K562 (cell line): ENCODE results near the gene PRKD1. TPM values are rescaled to one million over a fixed set of nuclear protein-coding genes. Genes with fewer than 3 reads are reported as not detected.

ENCODE experiments used
- ATAC-seq: fragments of 200-7000 bp; cut with Tn5 transposase; 3 replicates; pipeline ENCODE4 v1.9.1; 2020; ENCODE audit warnings: moderate library complexity
- BruUV-seq: library from RNA; stranded (reverse); fragments of 400-500 nt; replicated peaks from 2 replicates; lab custom pipeline; 2021; lab: Mats Ljungman, UMichigan
- CTCF ChIA-PET: fragments of 300-600 bp; formaldehyde crosslinking; extraction: SDS; loops from one replicate; lab custom pipeline; 2021; ENCODE audit warnings: low intra/inter-chr PET ratio; lab: Yijun Ruan, JAX
- POLR2A ChIA-PET: fragments of 300-600, 350-650 bp; sonication (Branson Sonifier 250); formaldehyde crosslinking; extraction: SDS; loops from one replicate; lab custom pipeline; 2021; ENCODE audit warnings: antibody characterized with exemption, inconsistent platforms; lab: Yijun Ruan, JAX
- DNase-seq, 4 experiments: peaks; one replicate each; pipeline versions ENCODE4 v3.0.0 to v3.0.0-alpha.2; 2011 to 2018; ENCODE audit warnings: low spot score in 3 of 4, mixed read lengths in 3 of 4; ENCODE audit errors: extremely low read depth in 1 of 4
- FAIRE-seq: peaks from 2 replicates; lab custom pipeline; 2011; peaks lifted over from hg19 to GRCh38; lab: Jason Lieb, UNC
- H2AFZ ChIP-seq: 2 replicates; pipeline ENCODE4 v1.6.0; 2011; ENCODE audit warnings: low read depth, low read length, control low read depth, inconsistent platforms
- H3K27ac ChIP-seq: fragments of 200-600 bp; 3 replicates; pipeline ENCODE4 v1.8.0; 2011; ENCODE audit warnings: low read depth, mild to moderate bottlenecking, control low read depth, inconsistent platforms, low read length, moderate library complexity, mixed read lengths; ENCODE audit errors: extremely low read depth
- H3K27me3 ChIP-seq, 2 experiments: fragments of 300-600 bp in 1 of 2; 2 replicates in 1 of 2; 3 replicates in 1 of 2; pipeline versions ENCODE4 v1.6.0 to v1.8.0; 2011; ENCODE audit warnings: inconsistent platforms in 2 of 2, low read length in 2 of 2, mild to moderate bottlenecking in 1 of 2, mixed read lengths in 1 of 2, moderate library complexity in 1 of 2; ENCODE audit not compliant: control insufficient read depth in 2 of 2, insufficient read depth in 2 of 2
- H3K36me3 ChIP-seq: fragments of 300-600 bp; 3 replicates; pipeline ENCODE4 v1.8.0; 2011; ENCODE audit warnings: mild to moderate bottlenecking, low read length, inconsistent platforms; ENCODE audit not compliant: control insufficient read depth, insufficient read depth
- H3K4me1 ChIP-seq, 2 experiments: fragments of 200-600 bp in 1 of 2; replicated peaks in 1 of 2; 2 replicates in 1 of 2; 3 replicates in 1 of 2; pipeline versions ENCODE4 v1.5.1 to v1.8.0; 2011; ENCODE audit warnings: inconsistent platforms in 2 of 2, low read length in 2 of 2, mild to moderate bottlenecking in 1 of 2, mixed read lengths in 1 of 2, moderate library complexity in 1 of 2; ENCODE audit not compliant: control insufficient read depth in 2 of 2, insufficient read depth in 2 of 2
- H3K4me2 ChIP-seq: 2 replicates; pipeline ENCODE4 v1.6.1; 2011; ENCODE audit warnings: low read length, control low read depth, inconsistent platforms, mixed read lengths; ENCODE audit not compliant: insufficient read depth
- H3K4me3 ChIP-seq: fragments of 200-600 bp; sonication (generic), shearing (Covaris generic); 2 replicates; pipeline ENCODE4 v1.5.1; 2016; ENCODE audit warnings: control low read depth, inconsistent platforms
- H3K79me2 ChIP-seq: fragments of 200-600 bp; 3 replicates; pipeline ENCODE4 v1.8.0; 2011; ENCODE audit warnings: low read length, inconsistent platforms; ENCODE audit not compliant: control insufficient read depth, insufficient read depth
- H3K9ac ChIP-seq, 2 experiments: 2 replicates each; pipeline versions ENCODE4 v1.6.0 to v1.6.1; 2011; ENCODE audit warnings: low read depth in 2 of 2, low read length in 2 of 2, control low read depth in 1 of 2, inconsistent platforms in 1 of 2, mild to moderate bottlenecking in 1 of 2, mixed read lengths in 1 of 2; ENCODE audit not compliant: insufficient read depth in 1 of 2
- H3K9me1 ChIP-seq: one replicate; pipeline ENCODE4 v1.6.0; 2011; ENCODE audit warnings: inconsistent platforms, mild to moderate bottlenecking, low read length, moderate library complexity; ENCODE audit not compliant: control insufficient read depth, insufficient read depth
- H3K9me3 ChIP-seq: replicated peaks from 2 replicates; pipeline ENCODE4 v1.5.1; 2011; ENCODE audit warnings: low read depth, low read length, inconsistent platforms; ENCODE audit not compliant: control insufficient read depth, insufficient read depth
- H4K20me1 ChIP-seq: replicated peaks from 2 replicates; pipeline ENCODE4 v1.6.1; 2011; ENCODE audit warnings: low read length, inconsistent platforms, mixed read lengths; ENCODE audit not compliant: control insufficient read depth, insufficient read depth
- CBFA2T3 ChIP-seq: fragments of 450-650 bp; IDR thresholded peaks from 2 replicates; pipeline ENCODE4 v1.6.1; 2017
- MEIS2 ChIP-seq: fragments of 450-650 bp; IDR thresholded peaks from 2 replicates; pipeline ENCODE4 v1.6.1; 2014; ENCODE audit warnings: mild to moderate bottlenecking; ENCODE audit not compliant: partially characterized antibody
- SP1 ChIP-seq: sonication (generic); formaldehyde crosslinking; IDR thresholded peaks from 2 replicates; pipeline ENCODE4 v1.8.1; 2022; ENCODE audit warnings: mild to moderate bottlenecking, missing genetic modification reagents
- ZNF124 ChIP-seq: sonication (generic); formaldehyde crosslinking; IDR thresholded peaks from 2 replicates; pipeline ENCODE4 v1.8.1; 2022; ENCODE audit warnings: missing genetic modification reagents
- ZNF23 ChIP-seq: fragments of 250-450 bp; sonication (Bioruptor Pico); IDR thresholded peaks from 2 replicates; pipeline ENCODE4 v1.4.0; 2020; ENCODE audit warnings: mild to moderate bottlenecking
- ZNF436 ChIP-seq: fragments of 250-450, 450-650 bp; sonication (Bioruptor Pico); formaldehyde crosslinking; IDR thresholded peaks from 2 replicates; pipeline ENCODE4 v1.7.0; 2020; ENCODE audit warnings: mild to moderate bottlenecking
- ZNF445 ChIP-seq: fragments of 250-450 bp; sonication (Bioruptor Pico); IDR thresholded peaks from 2 replicates; pipeline ENCODE4 v1.4.0; 2020; ENCODE audit warnings: low read depth, mild to moderate bottlenecking, moderate library complexity
- WGBS: fragments of 100-300 bp; shearing (Covaris generic); methylation state at CpG from one replicate; pipeline ENCODE4 v1.1.6; 2016; ENCODE audit warnings: low coverage, mixed read lengths; ENCODE audit not compliant: insufficient coverage; ENCODE audit errors: missing lambda C conversion rate; 5-methylcytosine and 5-hydroxymethylcytosine counted together
- in situ Hi-C: fragments of 300-500 bp; cut with MboI; formaldehyde crosslinking; loops from 4 replicates; pipeline ENCODE4 v1.15.0; 2018; ENCODE audit warnings: inconsistent platforms, mixed read lengths
- intact Hi-C: fragments of 100-400 bp; cut with micrococcal nuclease; formaldehyde crosslinking; loops from 2 replicates; pipeline ENCODE4 v1.14.2; 2022
- polyA plus RNA-seq, 8 experiments: library from polyadenylated mRNA; depleted of rRNA in 4 of 8; stranded (reverse) in 5 of 8; unstranded in 3 of 8; fragments of >200 nt; fragmentation: Nextera tagmentation in 2 of 8; fragmentation: Illumina TruSeq in 1 of 8; extraction: Ambion mirVana in 2 of 8; extraction: Trizol in 1 of 8; gene quantifications; 2 replicates each; pipeline versions ENCODE4 v1.2.1 to v1.2.3, GENCODE V29; 2011 to 2014; ENCODE audit warnings: inconsistent platforms in 1 of 8, missing spikeins in 1 of 8
- total RNA-seq, 7 experiments: library from RNA; depleted of rRNA in 6 of 7; stranded (reverse); fragments of >200 nt in 6 of 7; fragmentation: Illumina TruSeq in 2 of 7; extraction: Trizol in 2 of 7; gene quantifications; 2 replicates each; pipeline versions ENCODE4 v1.2.1 to v1.2.3, GENCODE V29; 2011 to 2021; ENCODE audit warnings: low replicate concordance in 1 of 7
- TF ChIP-seq, protein P1 (sequence below): sonication (generic); formaldehyde crosslinking; IDR thresholded peaks from 2 replicates; pipeline ENCODE4 v1.8.0; 2022; ENCODE audit warnings: missing genetic modification reagents, mild to moderate bottlenecking, borderline replicate concordance
- TF ChIP-seq, protein P2 (sequence below): fragments of 200-400 bp; formaldehyde crosslinking; IDR thresholded peaks from 2 replicates; pipeline ENCODE4 v1.6.1; 2017; ENCODE audit warnings: mild to moderate bottlenecking, low read depth, low read length, moderate library complexity
- TF ChIP-seq, protein P3 (sequence below): fragments of 450-650 bp; formaldehyde crosslinking; IDR thresholded peaks from 2 replicates; pipeline ENCODE4 v1.4.0; 2022; ENCODE audit warnings: missing genetic modification characterization

The PRKD1 gene
- total and polyA plus RNA-seq, 9 of the 15 experiments (the other 6 are each of a cell fraction or from before 2014, with no cell fraction given), result 0.04 to 0.25 (median 0.13) TPM; not detected in 1

DNA sequence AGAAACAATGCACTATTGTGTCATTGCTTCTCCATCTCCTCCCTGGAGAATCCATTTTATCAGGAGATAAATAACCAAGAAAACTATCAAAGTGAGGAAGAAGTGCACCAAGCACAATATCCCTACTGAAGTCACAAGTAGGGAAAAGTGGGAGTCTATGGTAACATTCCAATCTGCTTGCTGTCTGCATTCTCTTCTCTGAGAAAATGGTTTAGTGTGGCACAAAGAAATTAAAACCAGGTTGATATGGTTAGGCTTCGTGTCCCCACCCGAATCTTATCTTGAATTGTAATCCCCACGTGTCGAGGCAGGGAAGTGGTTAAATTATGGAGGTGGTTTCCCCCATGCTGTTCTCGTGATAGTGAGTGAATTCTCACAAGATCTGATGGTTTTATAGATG, 209.7 kb downstream of the PRKD1 start:
- TF ChIP-seq, protein P1, sequence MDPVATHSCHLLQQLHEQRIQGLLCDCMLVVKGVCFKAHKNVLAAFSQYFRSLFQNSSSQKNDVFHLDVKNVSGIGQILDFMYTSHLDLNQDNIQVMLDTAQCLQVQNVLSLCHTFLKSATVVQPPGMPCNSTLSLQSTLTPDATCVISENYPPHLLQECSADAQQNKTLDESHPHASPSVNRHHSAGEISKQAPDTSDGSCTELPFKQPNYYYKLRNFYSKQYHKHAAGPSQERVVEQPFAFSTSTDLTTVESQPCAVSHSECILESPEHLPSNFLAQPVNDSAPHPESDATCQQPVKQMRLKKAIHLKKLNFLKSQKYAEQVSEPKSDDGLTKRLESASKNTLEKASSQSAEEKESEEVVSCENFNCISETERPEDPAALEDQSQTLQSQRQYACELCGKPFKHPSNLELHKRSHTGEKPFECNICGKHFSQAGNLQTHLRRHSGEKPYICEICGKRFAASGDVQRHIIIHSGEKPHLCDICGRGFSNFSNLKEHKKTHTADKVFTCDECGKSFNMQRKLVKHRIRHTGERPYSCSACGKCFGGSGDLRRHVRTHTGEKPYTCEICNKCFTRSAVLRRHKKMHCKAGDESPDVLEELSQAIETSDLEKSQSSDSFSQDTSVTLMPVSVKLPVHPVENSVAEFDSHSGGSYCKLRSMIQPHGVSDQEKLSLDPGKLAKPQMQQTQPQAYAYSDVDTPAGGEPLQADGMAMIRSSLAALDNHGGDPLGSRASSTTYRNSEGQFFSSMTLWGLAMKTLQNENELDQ (CRISPR knock-in tag), result no peak
- TF ChIP-seq ZNF124 (no peak), CBFA2T3 (no peak), ZNF23 (CRISPR knock-in tag) (no peak), SP1 (CRISPR knock-in tag) (no peak), ZNF436 (CRISPR knock-in tag) (no peak), MEIS2 (no peak), ZNF445 (CRISPR knock-in tag) (no peak)
- TF ChIP-seq, protein P2, sequence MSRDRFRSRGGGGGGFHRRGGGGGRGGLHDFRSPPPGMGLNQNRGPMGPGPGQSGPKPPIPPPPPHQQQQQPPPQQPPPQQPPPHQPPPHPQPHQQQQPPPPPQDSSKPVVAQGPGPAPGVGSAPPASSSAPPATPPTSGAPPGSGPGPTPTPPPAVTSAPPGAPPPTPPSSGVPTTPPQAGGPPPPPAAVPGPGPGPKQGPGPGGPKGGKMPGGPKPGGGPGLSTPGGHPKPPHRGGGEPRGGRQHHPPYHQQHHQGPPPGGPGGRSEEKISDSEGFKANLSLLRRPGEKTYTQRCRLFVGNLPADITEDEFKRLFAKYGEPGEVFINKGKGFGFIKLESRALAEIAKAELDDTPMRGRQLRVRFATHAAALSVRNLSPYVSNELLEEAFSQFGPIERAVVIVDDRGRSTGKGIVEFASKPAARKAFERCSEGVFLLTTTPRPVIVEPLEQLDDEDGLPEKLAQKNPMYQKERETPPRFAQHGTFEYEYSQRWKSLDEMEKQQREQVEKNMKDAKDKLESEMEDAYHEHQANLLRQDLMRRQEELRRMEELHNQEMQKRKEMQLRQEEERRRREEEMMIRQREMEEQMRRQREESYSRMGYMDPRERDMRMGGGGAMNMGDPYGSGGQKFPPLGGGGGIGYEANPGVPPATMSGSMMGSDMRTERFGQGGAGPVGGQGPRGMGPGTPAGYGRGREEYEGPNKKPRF, result no peak
- TF ChIP-seq, protein P3, sequence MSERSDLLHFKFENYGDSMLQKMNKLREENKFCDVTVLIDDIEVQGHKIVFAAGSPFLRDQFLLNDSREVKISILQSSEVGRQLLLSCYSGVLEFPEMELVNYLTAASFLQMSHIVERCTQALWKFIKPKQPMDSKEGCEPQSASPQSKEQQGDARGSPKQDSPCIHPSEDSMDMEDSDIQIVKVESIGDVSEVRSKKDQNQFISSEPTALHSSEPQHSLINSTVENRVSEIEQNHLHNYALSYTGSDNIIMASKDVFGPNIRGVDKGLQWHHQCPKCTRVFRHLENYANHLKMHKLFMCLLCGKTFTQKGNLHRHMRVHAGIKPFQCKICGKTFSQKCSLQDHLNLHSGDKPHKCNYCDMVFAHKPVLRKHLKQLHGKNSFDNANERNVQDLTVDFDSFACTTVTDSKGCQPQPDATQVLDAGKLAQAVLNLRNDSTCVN, result no peak
- CTCF ChIA-PET, result no interaction called here
- DNase-seq, result no peak
- Histone ChIP-seq H3K4me1 (no peaks in the 10 kb centered on the region), H3K9ac (no peak overlapping the region), H3K27ac (no peak overlapping the region), H3K36me3 (no peaks in the 10 kb centered on the region), H3K4me3 (no peak overlapping the region), H3K79me2 (no peaks in the 10 kb centered on the region), H4K20me1 (no peaks in the 10 kb centered on the region), H3K27me3 (no peaks in the 10 kb centered on the region), H3K4me2 (no peak overlapping the region), H3K9me3 (no peaks in the 10 kb centered on the region), H3K9me1 (no peaks in the 10 kb centered on the region), H2AFZ (no peak overlapping the region)
- no peak for FAIRE-seq
- POLR2A ChIA-PET, result no interaction called here
- BruUV-seq, result no TSS peak
- WGBS, result 0% methylated on average over 5 of the region's 5 CpGs
- in situ Hi-C loops, result no loop called here
- intact Hi-C loops, result no loop called here
- no peak for ATAC-seq
